Retinal pigment epithelial cell (primary cell): ENCODE measurements around the gene FBXW9.

Experiments used
- DNase-seq: peaks from one replicate; pipeline ENCODE4 v3.0.0-alpha.2; 2010; ENCODE audit warnings: low read depth
- H3K4me3 ChIP-seq: 2 replicates; pipeline ENCODE4 v1.5.1; 2011; ENCODE audit warnings: mild to moderate bottlenecking, low read length, control low read depth, moderate library complexity
- CTCF ChIP-seq: conservative IDR thresholded peaks from 2 replicates; pipeline ENCODE4 v1.5.1; 2011; ENCODE audit warnings: low read depth, low read length, control low read depth, inconsistent platforms

The FBXW9 gene

GRCh38 chr19:12696366-12697335, at the start of gene FBXW9:
TSS of gene FBXW9 (minus strand) at chr19:12696631. CDS start at chr19:12696581, 50 bp downstream.
- H3K4me3 ChIP-seq, result peak within 1 kb of the TSS; percentile 88
- TF ChIP-seq CTCF, result no peak
- peak; percentile 85 for DNase-seq

- no peak for TF ChIP-seq CTCF
- no peak for DNase-seq
- H3K4me3 ChIP-seq, result no peak overlapping the region
Measured at GRCh38 chr19:12745166-12745897, 48.9 kb upstream of the FBXW9 start.

GRCh38 chr19:12737835-12738351, 41.5 kb upstream of the FBXW9 start:
- no peak for DNase-seq
- peak overlapping the region; percentile 96 for H3K4me3 ChIP-seq
- no peak for TF ChIP-seq CTCF

- no peak for TF ChIP-seq CTCF
- peak within 1 kb of the TSS; percentile 96 for H3K4me3 ChIP-seq
- peak; percentile 100 for DNase-seq
Measured at GRCh38 chr19:12736995-12737834, 40.8 kb upstream of the FBXW9 start, which contains the start of gene GET3. TSS of gene GET3 (plus strand) at chr19:12737497. CDS start at chr19:12737506, 9 bp downstream.

GRCh38 chr19:12733369-12734214, 37.2 kb upstream of the FBXW9 start:
- TF ChIP-seq CTCF, result peak; percentile 45
- H3K4me3 ChIP-seq, result peak overlapping the region; percentile 69
- DNase-seq, result no peak
